ENCODE results near the gene NANOS3. TPM values are rescaled to one million over a fixed set of nuclear protein-coding genes. Genes with fewer than 3 reads are reported as not detected.

Gene NANOS3
- total and polyA plus RNA-seq, 2 of the 13 experiments (the other 11 are each of a cell fraction or from before 2014, with no cell fraction given): 0.21 TPM; not detected in 1

DNA sequence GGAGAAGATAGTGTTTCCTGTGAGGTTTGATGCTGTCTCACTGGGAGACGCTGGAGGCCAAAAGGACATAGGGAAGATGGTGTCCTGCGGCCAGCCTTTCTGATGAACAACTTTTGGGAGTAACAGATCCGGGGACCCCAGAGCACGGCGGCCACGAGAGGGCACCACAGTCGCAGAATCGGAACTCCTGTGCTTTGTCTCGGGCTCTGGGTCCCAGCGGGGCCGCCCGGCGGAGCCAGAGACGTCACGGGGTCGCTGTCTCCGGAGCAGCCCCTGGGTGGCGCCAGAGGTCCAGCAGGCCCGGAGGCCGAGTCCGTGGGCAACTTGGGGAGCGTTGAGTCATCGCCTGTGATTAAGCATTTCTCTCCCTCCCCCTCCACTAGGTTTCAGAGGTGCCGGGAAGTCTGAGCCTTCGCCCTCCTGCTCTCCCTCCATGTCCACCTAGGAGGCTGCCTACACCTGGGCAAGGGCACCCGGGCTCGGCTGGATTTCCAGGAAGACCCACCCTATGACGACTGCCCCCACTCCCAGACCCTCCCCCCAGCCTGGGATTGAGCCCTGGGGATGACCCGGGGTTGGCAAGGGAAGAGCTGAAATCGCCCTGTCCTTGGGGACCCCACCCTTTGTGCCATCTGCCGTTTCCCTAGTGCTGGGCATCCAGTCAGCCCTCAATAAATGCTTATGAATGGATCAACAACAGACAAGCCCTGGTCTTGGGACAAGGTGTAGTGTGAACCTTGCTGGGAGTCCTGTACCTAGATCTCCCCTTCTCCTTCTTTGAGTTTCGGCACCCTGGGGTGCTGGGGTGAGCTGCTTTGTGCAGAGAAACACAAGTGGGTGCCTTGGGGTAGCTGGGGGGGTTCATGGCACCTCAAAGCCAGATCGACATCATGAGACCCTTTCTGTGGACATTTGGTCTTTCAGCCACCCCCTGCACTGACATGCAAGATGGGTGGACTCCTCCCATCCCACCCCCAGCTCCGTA, 3.4 kb downstream of the NANOS3 start (continued):
- TF ChIP-seq, protein P1, sequence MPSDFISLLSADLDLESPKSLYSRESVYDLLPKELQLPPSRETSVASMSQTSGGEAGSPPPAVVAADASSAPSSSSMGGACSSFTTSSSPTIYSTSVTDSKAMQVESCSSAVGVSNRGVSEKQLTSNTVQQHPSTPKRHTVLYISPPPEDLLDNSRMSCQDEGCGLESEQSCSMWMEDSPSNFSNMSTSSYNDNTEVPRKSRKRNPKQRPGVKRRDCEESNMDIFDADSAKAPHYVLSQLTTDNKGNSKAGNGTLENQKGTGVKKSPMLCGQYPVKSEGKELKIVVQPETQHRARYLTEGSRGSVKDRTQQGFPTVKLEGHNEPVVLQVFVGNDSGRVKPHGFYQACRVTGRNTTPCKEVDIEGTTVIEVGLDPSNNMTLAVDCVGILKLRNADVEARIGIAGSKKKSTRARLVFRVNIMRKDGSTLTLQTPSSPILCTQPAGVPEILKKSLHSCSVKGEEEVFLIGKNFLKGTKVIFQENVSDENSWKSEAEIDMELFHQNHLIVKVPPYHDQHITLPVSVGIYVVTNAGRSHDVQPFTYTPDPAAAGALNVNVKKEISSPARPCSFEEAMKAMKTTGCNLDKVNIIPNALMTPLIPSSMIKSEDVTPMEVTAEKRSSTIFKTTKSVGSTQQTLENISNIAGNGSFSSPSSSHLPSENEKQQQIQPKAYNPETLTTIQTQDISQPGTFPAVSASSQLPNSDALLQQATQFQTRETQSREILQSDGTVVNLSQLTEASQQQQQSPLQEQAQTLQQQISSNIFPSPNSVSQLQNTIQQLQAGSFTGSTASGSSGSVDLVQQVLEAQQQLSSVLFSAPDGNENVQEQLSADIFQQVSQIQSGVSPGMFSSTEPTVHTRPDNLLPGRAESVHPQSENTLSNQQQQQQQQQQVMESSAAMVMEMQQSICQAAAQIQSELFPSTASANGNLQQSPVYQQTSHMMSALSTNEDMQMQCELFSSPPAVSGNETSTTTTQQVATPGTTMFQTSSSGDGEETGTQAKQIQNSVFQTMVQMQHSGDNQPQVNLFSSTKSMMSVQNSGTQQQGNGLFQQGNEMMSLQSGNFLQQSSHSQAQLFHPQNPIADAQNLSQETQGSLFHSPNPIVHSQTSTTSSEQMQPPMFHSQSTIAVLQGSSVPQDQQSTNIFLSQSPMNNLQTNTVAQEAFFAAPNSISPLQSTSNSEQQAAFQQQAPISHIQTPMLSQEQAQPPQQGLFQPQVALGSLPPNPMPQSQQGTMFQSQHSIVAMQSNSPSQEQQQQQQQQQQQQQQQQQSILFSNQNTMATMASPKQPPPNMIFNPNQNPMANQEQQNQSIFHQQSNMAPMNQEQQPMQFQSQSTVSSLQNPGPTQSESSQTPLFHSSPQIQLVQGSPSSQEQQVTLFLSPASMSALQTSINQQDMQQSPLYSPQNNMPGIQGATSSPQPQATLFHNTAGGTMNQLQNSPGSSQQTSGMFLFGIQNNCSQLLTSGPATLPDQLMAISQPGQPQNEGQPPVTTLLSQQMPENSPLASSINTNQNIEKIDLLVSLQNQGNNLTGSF (CRISPR knock-in tag; IDR thresholded peaks at IDR 0.05): no peak
- TF ChIP-seq ZNF780A (CRISPR knock-in tag; IDR thresholded peaks at IDR 0.05) (0 out of 2 replicates have a peak, but pooled peaks have one; percentile 51), SIX4 (CRISPR knock-in tag; IDR thresholded peaks at IDR 0.05) (no peak), ARNT (IDR thresholded peaks at IDR 0.05) (no peak), DR1 (CRISPR knock-in tag; IDR thresholded peaks at IDR 0.05) (no peak), ERF (CRISPR knock-in tag; IDR thresholded peaks at IDR 0.05) (peak; percentile 92), ZNF570 (CRISPR knock-in tag; IDR thresholded peaks at IDR 0.05; ENCODE audit: borderline replicate concordance) (no peak), ZNF225 (CRISPR knock-in tag; IDR thresholded peaks at IDR 0.05) (no peak), KLF11 (CRISPR knock-in tag; IDR thresholded peaks at IDR 0.05) (no peak; the same call in 1 of the 2 replicates), ZFP90 (CRISPR knock-in tag; IDR thresholded peaks at IDR 0.05; ENCODE audit: borderline replicate concordance) (no peak; the same call in 1 of the 2 replicates), KDM3A (CRISPR knock-in tag; IDR thresholded peaks at IDR 0.05; ENCODE audit: low read depth) (peak; percentile 98), ZNF552 (CRISPR knock-in tag; IDR thresholded peaks at IDR 0.05; ENCODE audit: borderline replicate concordance) (no peak), SP1 (IDR thresholded peaks at IDR 0.05) (no peak), SP1 (CRISPR knock-in tag; IDR thresholded peaks at IDR 0.05) (peak; percentile 44; the same call in 1 of the 2 replicates), NR2F2 (IDR thresholded peaks at IDR 0.05; ENCODE audit: borderline replicate concordance, low read depth) (no peak), BRD4 (CRISPR knock-in tag; IDR thresholded peaks at IDR 0.05) (no peak), CHD2 (IDR thresholded peaks at IDR 0.05; ENCODE audit: low read depth, low read length) (no peak), KLF12 (CRISPR knock-in tag; IDR thresholded peaks at IDR 0.05; ENCODE audit: borderline replicate concordance) (no peak)
- TF ChIP-seq, protein P2, sequence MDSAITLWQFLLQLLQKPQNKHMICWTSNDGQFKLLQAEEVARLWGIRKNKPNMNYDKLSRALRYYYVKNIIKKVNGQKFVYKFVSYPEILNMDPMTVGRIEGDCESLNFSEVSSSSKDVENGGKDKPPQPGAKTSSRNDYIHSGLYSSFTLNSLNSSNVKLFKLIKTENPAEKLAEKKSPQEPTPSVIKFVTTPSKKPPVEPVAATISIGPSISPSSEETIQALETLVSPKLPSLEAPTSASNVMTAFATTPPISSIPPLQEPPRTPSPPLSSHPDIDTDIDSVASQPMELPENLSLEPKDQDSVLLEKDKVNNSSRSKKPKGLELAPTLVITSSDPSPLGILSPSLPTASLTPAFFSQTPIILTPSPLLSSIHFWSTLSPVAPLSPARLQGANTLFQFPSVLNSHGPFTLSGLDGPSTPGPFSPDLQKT (CRISPR knock-in tag; IDR thresholded peaks at IDR 0.05; ENCODE audit: borderline replicate concordance): no peak
- TF ChIP-seq, protein P3, sequence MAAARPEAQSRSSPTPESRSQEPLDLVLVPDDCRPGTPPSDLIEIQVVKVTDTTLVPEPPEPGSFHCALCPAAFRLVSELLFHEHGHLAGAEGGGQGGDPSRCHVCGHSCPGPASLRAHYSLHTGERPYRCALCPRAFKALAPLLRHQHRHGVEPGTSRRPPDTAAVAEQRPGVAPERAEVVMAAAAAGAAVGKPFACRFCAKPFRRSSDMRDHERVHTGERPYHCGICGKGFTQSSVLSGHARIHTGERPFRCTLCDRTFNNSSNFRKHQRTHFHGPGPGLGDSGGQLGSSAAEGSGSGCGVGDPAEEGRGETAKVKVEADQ (CRISPR knock-in tag; IDR thresholded peaks at IDR 0.05; ENCODE audit: borderline replicate concordance): peak; percentile 23; the same call in 1 of the 2 replicates
- TF ChIP-seq, protein P4, sequence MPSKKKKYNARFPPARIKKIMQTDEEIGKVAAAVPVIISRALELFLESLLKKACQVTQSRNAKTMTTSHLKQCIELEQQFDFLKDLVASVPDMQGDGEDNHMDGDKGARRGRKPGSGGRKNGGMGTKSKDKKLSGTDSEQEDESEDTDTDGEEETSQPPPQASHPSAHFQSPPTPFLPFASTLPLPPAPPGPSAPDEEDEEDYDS (CRISPR knock-in tag; IDR thresholded peaks at IDR 0.05): peak; percentile 66
- TF ChIP-seq, protein P5, sequence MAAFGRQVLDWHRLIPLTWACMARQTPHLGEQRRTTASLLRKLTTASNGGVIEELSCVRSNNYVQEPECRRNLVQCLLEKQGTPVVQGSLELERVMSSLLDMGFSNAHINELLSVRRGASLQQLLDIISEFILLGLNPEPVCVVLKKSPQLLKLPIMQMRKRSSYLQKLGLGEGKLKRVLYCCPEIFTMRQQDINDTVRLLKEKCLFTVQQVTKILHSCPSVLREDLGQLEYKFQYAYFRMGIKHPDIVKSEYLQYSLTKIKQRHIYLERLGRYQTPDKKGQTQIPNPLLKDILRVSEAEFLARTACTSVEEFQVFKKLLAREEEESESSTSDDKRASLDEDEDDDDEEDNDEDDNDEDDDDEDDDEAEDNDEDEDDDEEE (CRISPR knock-in tag; IDR thresholded peaks at IDR 0.05): no peak

Data from HepG2 (cell line).